Epithelial cell of proximal tubule (primary cell): Measurements from ENCODE around the gene DIPK1A. TPM values are rescaled to one million over a fixed set of nuclear protein-coding genes. Genes with fewer than 3 reads are reported as not detected.
A peak's percentile ranks its signal among the peaks of the same experiment; 100 is the strongest.

Experiments used
- DNase-seq: peaks from one replicate; pipeline ENCODE4 v3.0.0-alpha.2; 2011; ENCODE audit warnings: low read depth
- H3K4me3 ChIP-seq: 2 replicates; pipeline ENCODE4 v1.5.1; 2011; ENCODE audit warnings: low read depth, mild to moderate bottlenecking, low read length
- total RNA-seq: library from RNA; depleted of rRNA; stranded (reverse); fragments of >200 nt; gene quantifications from 2 replicates; pipeline ENCODE4 v1.2.3, GENCODE V29; 2015
- TF ChIP-seq, protein P1 (sequence below): conservative IDR thresholded peaks from 2 replicates; pipeline ENCODE4 v1.5.1; 2012; ENCODE audit warnings: low read depth, mild to moderate bottlenecking, low read length

The DIPK1A gene
- 1.8 and 3.1 TPM in 2 replicates for total RNA-seq

GRCh38 chr1:92961131-92961895 is at the start of gene DIPK1A:
Gene DIPK1A (minus strand): TSS chr1:92961462. CDS start chr1:92961429, 33 bp downstream.
- peak within 1 kb of the TSS; percentile 72 for H3K4me3 ChIP-seq
- DNase-seq = no peak
- TF ChIP-seq, protein P1, sequence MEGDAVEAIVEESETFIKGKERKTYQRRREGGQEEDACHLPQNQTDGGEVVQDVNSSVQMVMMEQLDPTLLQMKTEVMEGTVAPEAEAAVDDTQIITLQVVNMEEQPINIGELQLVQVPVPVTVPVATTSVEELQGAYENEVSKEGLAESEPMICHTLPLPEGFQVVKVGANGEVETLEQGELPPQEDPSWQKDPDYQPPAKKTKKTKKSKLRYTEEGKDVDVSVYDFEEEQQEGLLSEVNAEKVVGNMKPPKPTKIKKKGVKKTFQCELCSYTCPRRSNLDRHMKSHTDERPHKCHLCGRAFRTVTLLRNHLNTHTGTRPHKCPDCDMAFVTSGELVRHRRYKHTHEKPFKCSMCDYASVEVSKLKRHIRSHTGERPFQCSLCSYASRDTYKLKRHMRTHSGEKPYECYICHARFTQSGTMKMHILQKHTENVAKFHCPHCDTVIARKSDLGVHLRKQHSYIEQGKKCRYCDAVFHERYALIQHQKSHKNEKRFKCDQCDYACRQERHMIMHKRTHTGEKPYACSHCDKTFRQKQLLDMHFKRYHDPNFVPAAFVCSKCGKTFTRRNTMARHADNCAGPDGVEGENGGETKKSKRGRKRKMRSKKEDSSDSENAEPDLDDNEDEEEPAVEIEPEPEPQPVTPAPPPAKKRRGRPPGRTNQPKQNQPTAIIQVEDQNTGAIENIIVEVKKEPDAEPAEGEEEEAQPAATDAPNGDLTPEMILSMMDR = no peak

DNA sequence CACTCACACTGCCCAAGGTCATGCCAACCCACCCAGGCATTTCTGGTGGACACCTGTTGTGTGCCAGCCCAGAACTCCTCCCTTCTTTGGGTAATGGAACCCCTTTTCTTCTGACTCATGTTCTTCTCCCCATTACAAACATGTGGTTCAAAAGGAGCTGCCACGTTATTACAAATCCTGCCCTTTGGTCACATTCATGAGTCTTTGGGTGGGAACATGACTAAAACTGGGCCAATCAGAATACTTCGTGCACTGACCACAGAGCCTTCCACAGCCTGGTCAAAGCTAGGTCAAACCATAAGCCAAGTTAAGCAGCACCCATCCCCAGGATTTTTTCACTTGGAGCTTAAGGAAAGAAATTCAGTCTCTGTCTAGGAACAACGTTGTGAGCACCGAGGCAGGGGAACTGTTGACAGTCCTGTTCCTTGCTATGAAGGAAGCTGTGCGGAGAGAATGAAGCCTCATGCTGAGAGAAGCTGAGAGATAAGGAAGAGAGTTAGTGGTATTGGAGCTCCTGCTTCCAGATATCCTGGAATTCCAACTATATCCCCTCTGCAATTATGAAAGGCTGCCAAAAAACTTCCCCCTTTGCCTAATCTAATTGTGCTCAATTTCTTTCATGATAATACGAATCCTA is 46.8 kb upstream of the DIPK1A start:
- no peak for DNase-seq
- H3K4me3 ChIP-seq = no peak overlapping the region
- TF ChIP-seq, protein P1 = no peak

- TF ChIP-seq, protein P1 = no peak
- H3K4me3 ChIP-seq = no peak overlapping the region
- no peak for DNase-seq
Measured at GRCh38 chr1:93005252-93005598, 44.0 kb upstream of the DIPK1A start.

DNA sequence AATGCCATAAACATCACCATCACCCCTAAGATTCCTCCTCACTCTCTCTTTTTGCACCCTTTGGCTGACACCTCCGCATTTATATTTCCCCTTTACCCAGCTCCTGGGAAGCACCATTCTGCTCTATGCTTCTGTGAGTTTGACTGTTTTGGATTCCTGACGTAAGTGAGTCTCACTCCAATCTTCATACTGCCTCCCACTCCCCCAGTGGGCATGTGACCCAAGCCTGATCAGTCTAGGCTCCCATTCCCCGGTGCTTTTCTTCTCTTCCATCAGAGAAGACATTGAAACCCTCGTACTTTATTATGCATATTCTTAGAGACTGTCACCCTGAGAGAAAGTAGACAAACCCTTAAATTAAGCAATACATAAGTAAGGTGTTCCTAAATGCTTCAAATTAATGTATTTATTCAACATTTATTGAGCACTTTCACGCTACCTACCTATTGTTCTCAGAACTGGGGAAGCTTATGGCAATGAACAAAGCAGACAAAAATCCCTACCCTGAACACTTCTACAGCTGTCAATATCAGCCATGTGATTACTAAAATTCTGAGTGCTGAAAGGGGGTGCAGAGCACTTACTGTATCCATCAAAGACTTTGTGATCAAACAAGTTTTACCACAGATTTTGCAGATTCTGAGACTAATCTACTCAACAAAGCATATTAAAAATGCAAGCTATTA is 43.4 kb upstream of the DIPK1A start:
- TF ChIP-seq, protein P1 = no peak
- no peak for DNase-seq
- no peak overlapping the region for H3K4me3 ChIP-seq

GRCh38 chr1:93003981-93004380 is 42.7 kb upstream of the DIPK1A start:
- TF ChIP-seq, protein P1 = no peak
- no peak for DNase-seq
- H3K4me3 ChIP-seq = no peak overlapping the region

DNA sequence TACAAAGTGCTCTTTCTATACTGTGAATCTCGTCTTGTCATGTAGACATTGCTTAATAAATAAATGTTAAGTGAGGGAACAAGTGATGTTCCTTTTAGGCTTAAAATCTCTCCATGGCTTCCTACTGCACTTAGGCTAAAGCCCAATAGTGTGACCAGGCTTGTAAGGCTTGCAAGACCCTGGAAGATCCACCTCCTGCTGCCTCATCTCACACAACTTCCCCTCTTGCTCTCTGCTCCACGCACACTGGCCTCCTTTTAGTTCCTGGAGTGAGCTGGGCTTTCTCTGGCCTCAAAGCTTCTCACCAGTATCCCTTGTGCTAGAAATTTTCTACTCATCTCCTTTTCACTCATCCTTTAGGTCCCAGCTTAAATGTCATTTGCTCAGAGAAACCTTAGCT is 41.5 kb upstream of the DIPK1A start:
- DNase-seq = no peak
- TF ChIP-seq, protein P1 = no peak

More for the DNA sequence above, 41.5 kb upstream of the DIPK1A start:
- no peak overlapping the region for H3K4me3 ChIP-seq
